Measurements from ENCODE around the gene GPR141. TPM values are rescaled to one million over a fixed set of nuclear protein-coding genes. Genes with fewer than 3 reads are reported as not detected.

Gene GPR141, protein sequence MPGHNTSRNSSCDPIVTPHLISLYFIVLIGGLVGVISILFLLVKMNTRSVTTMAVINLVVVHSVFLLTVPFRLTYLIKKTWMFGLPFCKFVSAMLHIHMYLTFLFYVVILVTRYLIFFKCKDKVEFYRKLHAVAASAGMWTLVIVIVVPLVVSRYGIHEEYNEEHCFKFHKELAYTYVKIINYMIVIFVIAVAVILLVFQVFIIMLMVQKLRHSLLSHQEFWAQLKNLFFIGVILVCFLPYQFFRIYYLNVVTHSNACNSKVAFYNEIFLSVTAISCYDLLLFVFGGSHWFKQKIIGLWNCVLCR
- not detected in 2 replicates for total RNA-seq (2011; cell fraction: chromatin; rRNA removed; ENCODE audit: low replicate concordance)
- not detected in 2 replicates for total RNA-seq (2011; cell fraction: nucleolus; rRNA removed)
- total RNA-seq (2011; cell fraction: nucleoplasm; rRNA removed): not detected in 2 replicates
- total RNA-seq (2014; rRNA removed) (not detected in 2 replicates), total RNA-seq (2014; rRNA removed; fragmentation: Illumina TruSeq; extraction: Trizol) (not detected in 2 replicates), total RNA-seq (2015; rRNA removed; fragmentation: Illumina TruSeq; extraction: Trizol) (not detected in 2 replicates), total RNA-seq (2021) (not detected in 2 replicates), polyA plus RNA-seq (2011; rRNA removed) (not detected in 2 replicates), polyA plus RNA-seq (2014; fragmentation: Illumina TruSeq; extraction: Trizol) (not detected in 2 replicates), polyA plus RNA-seq (2014; fragmentation: Nextera tagmentation; extraction: Ambion mirVana) (not detected), polyA plus RNA-seq (2014; rRNA removed) (not detected in 2 replicates), polyA minus RNA-seq (2011; rRNA and poly(A)+ RNA removed) (not detected in 2 replicates), Bru-seq, nascent RNA (not detected), BruChase-seq, experiment 1, labeled RNA remaining after a 2-hour chase (not detected), BruChase-seq, experiment 2, labeled RNA remaining after a 6-hour chase (percentile 11 among the genes with signal in this experiment)
- polyA plus RNA-seq (2011; cell fraction: cytosol; rRNA removed): not detected in 2 replicates
- polyA plus RNA-seq (2011; cell fraction: nucleus; rRNA removed): 0.23 TPM in 1 of 2 replicates, not detected in the other
- not detected in 2 replicates for polyA plus RNA-seq (2012)
- not detected in 2 replicates for polyA minus RNA-seq (2011; cell fraction: cytosol; rRNA and poly(A)+ RNA removed)
- polyA minus RNA-seq (2011; cell fraction: nucleus; rRNA and poly(A)+ RNA removed): not detected in 2 replicates
- long read RNA-seq, experiment 1: 0 reads
- long read RNA-seq, experiment 2: 0 reads
- long read RNA-seq, experiment 3: 0 reads

DNA sequence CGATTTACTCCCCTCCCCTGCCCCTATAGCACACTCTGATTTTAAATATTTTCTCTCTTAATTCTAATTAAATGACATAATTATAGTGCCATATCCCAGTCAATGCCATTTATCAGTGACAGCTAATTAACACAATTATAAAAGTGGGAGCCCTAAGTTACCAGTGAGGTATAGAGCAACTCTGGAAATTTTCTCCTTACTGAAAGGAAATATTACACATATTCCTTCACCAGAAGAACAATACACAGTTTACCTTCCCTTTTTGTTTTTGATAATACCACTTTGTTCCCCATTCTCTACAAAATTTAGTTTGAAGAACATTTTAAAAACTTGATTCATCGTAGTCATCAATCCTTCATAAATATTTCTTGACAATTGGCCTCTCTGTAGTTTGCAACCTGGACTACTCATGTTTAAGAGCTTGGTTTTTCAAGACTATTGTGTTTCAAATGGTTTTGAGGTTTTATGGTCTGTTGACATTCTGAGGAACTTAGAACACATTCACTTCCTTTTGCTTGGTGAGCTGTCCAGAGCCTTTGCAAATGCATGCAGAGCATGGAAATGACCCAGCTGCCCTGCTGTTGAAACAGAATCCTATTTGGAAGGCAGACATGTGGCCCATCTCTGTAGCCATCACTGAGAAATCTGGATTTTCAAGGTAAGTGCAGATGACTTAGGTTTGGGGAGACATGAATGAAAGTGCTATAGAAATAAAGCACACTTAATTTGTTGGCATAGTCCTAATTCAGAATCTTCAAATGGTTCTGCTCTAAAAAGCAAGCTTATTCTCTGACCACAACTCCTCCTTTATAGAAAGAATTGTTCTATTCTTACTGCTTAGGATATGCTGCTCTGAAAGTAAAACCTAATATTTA is at the start of gene GPR141:
Gene GPR141, plus strand, starts transcription at position 521 of the 875 bp plus-strand sequence. CDS start 56,628 bp downstream, outside the sequence.
- intact Hi-C loops (cut with micrococcal nuclease) (no loop called here), in situ Hi-C loops (cut with MboI) (no loop called here)
- no peak within 1 kb of the TSS for H3K9ac ChIP-seq (ENCODE audit: insufficient read depth in 1 of 2, low read depth in 2 of 2, low read length in 2 of 2)
- WGBS (ENCODE audit: insufficient coverage, low coverage, missing lambda C conversion rate): 0% methylated on average over 2 of the region's 2 CpGs
- no peaks in the 10 kb centered on the region for H3K4me1 ChIP-seq (replicated peaks in 1 of 2; ENCODE audit: control insufficient read depth in 2 of 2, insufficient read depth in 2 of 2, low read length in 2 of 2)
- DNase-seq (ENCODE audit: extremely low read depth in 1 of 4, low spot score in 3 of 4) (no peak), FAIRE-seq (no peak), ATAC-seq (no peak)
- no peaks in the 10 kb centered on the region for H3K27me3 ChIP-seq (ENCODE audit: control insufficient read depth in 2 of 2, insufficient read depth in 2 of 2, low read length in 2 of 2)
- no peaks in the 10 kb centered on the region for H3K36me3 ChIP-seq (ENCODE audit: control insufficient read depth, insufficient read depth, low read length)
- no peak within 1 kb of the TSS for H3K4me3 ChIP-seq
- no peaks in the 10 kb centered on the region for H3K9me1 ChIP-seq (ENCODE audit: control insufficient read depth, insufficient read depth, low read length)
- no peak within 1 kb of the TSS for H2AFZ ChIP-seq (ENCODE audit: low read depth, low read length)
- H3K4me2 ChIP-seq (ENCODE audit: insufficient read depth, low read length): no peak within 1 kb of the TSS
- no peaks in the 10 kb centered on the region for H3K9me3 ChIP-seq (replicated peaks; ENCODE audit: control insufficient read depth, insufficient read depth, low read depth, low read length)
- no peaks in the 10 kb centered on the region for H4K20me1 ChIP-seq (replicated peaks; ENCODE audit: control insufficient read depth, insufficient read depth, low read length)
- POLR2A ChIA-PET: interaction anchor here (2.0 kb wide), 1 partner anchor 24 kb away, joined by 5 read pairs; no protein-coding TSS in a partner anchor
- CTCF ChIA-PET (ENCODE audit: low intra/inter-chr PET ratio): no interaction called here
- TF ChIP-seq MYNN (IDR thresholded peaks at IDR 0.05) (no peak), MYNN (CRISPR knock-in tag; IDR thresholded peaks at IDR 0.05) (no peak), NR3C1 (CRISPR knock-in tag; IDR thresholded peaks at IDR 0.05) (no peak), PRMT5 (CRISPR knock-in tag; IDR thresholded peaks at IDR 0.05) (no peak)
- BruUV-seq (replicated peaks): no TSS peak
- no peaks in the 10 kb centered on the region for H3K79me2 ChIP-seq (ENCODE audit: control insufficient read depth, insufficient read depth, low read length)
- H3K27ac ChIP-seq (ENCODE audit: extremely low read depth, low read depth, low read length): no peak within 1 kb of the TSS

Measured in K562 (cell line).